Measurements from ENCODE around the gene RALGAPA1. TPM values are rescaled to one million over a fixed set of nuclear protein-coding genes. Genes with fewer than 3 reads are reported as not detected.

The RALGAPA1 gene
- total and polyA plus RNA-seq, 4 donors, result 4.6 to 38.7 (median 13.4) TPM

DNA sequence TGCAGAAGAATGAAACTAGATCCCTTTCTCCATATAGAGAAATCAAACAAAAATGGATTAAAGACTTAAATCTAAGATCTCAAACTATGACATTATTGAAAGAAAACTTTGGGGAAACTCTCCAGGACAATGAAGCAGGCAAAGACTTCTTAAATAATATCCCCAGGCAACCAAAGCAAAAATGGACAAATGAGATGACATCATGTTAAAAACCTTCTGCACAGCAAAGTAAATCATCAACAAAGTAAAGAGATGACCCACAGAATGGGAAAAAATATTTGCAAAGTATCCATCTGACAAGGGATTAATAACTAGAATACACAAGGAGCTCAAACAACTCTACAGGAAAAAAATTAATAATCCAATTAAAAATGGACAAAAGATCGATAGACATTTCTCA, 101.0 kb downstream of the RALGAPA1 start:
- H3K9ac ChIP-seq (ENCODE audit: low read depth in 1 of 2, low read length in 2 of 2), result no peak overlapping the region
- TF ChIP-seq SP1 (IDR thresholded peaks at IDR 0.05), result no peak
- TF ChIP-seq FOXA1 (IDR thresholded peaks at IDR 0.05), result no peak
- no peak for TF ChIP-seq JUND (IDR thresholded peaks at IDR 0.05)
- TF ChIP-seq, protein P1, sequence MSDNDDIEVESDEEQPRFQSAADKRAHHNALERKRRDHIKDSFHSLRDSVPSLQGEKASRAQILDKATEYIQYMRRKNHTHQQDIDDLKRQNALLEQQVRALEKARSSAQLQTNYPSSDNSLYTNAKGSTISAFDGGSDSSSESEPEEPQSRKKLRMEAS (IDR thresholded peaks at IDR 0.05), result no peak
- TF ChIP-seq, protein P2, sequence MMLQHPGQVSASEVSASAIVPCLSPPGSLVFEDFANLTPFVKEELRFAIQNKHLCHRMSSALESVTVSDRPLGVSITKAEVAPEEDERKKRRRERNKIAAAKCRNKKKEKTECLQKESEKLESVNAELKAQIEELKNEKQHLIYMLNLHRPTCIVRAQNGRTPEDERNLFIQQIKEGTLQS (IDR thresholded peaks at IDR 0.05), result no peak
- TF ChIP-seq YY1 (IDR thresholded peaks at IDR 0.05), result no peak
- no peak for TF ChIP-seq EGR1 (IDR thresholded peaks at IDR 0.05; ENCODE audit: low read depth in 2 of 2)
- no peak for TF ChIP-seq NR2F2 (IDR thresholded peaks at IDR 0.05)
- TF ChIP-seq, protein P3, sequence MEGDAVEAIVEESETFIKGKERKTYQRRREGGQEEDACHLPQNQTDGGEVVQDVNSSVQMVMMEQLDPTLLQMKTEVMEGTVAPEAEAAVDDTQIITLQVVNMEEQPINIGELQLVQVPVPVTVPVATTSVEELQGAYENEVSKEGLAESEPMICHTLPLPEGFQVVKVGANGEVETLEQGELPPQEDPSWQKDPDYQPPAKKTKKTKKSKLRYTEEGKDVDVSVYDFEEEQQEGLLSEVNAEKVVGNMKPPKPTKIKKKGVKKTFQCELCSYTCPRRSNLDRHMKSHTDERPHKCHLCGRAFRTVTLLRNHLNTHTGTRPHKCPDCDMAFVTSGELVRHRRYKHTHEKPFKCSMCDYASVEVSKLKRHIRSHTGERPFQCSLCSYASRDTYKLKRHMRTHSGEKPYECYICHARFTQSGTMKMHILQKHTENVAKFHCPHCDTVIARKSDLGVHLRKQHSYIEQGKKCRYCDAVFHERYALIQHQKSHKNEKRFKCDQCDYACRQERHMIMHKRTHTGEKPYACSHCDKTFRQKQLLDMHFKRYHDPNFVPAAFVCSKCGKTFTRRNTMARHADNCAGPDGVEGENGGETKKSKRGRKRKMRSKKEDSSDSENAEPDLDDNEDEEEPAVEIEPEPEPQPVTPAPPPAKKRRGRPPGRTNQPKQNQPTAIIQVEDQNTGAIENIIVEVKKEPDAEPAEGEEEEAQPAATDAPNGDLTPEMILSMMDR (IDR thresholded peaks at IDR 0.05; ENCODE audit: low read depth, low read length, missing input control), result no peak
- TF ChIP-seq HNF4A (conservative IDR thresholded peaks at IDR 0.05), result no peak
- TF ChIP-seq TAF1 (conservative IDR thresholded peaks at IDR 0.05), result no peak
- no peak for TF ChIP-seq FOXA2 (IDR thresholded peaks at IDR 0.05)
- TF ChIP-seq GABPA (IDR thresholded peaks at IDR 0.05 in 1 of 2, conservative IDR thresholded peaks at IDR 0.05 in 1 of 2), result no peak
- TF ChIP-seq RXRA (IDR thresholded peaks at IDR 0.05), result no peak
- TF ChIP-seq, protein P4, sequence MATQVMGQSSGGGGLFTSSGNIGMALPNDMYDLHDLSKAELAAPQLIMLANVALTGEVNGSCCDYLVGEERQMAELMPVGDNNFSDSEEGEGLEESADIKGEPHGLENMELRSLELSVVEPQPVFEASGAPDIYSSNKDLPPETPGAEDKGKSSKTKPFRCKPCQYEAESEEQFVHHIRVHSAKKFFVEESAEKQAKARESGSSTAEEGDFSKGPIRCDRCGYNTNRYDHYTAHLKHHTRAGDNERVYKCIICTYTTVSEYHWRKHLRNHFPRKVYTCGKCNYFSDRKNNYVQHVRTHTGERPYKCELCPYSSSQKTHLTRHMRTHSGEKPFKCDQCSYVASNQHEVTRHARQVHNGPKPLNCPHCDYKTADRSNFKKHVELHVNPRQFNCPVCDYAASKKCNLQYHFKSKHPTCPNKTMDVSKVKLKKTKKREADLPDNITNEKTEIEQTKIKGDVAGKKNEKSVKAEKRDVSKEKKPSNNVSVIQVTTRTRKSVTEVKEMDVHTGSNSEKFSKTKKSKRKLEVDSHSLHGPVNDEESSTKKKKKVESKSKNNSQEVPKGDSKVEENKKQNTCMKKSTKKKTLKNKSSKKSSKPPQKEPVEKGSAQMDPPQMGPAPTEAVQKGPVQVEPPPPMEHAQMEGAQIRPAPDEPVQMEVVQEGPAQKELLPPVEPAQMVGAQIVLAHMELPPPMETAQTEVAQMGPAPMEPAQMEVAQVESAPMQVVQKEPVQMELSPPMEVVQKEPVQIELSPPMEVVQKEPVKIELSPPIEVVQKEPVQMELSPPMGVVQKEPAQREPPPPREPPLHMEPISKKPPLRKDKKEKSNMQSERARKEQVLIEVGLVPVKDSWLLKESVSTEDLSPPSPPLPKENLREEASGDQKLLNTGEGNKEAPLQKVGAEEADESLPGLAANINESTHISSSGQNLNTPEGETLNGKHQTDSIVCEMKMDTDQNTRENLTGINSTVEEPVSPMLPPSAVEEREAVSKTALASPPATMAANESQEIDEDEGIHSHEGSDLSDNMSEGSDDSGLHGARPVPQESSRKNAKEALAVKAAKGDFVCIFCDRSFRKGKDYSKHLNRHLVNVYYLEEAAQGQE (IDR thresholded peaks at IDR 0.05), result no peak
- TF ChIP-seq, protein P5, sequence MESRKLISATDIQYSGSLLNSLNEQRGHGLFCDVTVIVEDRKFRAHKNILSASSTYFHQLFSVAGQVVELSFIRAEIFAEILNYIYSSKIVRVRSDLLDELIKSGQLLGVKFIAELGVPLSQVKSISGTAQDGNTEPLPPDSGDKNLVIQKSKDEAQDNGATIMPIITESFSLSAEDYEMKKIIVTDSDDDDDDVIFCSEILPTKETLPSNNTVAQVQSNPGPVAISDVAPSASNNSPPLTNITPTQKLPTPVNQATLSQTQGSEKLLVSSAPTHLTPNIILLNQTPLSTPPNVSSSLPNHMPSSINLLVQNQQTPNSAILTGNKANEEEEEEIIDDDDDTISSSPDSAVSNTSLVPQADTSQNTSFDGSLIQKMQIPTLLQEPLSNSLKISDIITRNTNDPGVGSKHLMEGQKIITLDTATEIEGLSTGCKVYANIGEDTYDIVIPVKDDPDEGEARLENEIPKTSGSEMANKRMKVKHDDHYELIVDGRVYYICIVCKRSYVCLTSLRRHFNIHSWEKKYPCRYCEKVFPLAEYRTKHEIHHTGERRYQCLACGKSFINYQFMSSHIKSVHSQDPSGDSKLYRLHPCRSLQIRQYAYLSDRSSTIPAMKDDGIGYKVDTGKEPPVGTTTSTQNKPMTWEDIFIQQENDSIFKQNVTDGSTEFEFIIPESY (IDR thresholded peaks at IDR 0.05), result no peak
- TF ChIP-seq HNF4G (IDR thresholded peaks at IDR 0.05), result no peak
- H3K4me3 ChIP-seq (ENCODE audit: low read depth in 1 of 3, low read length in 3 of 3), result no peak overlapping the region
- H3K27ac ChIP-seq (ENCODE audit: low read depth in 1 of 2, low read length in 2 of 2), result no peak overlapping the region
- DNase-seq (ENCODE audit: low spot score), result no peak
- H3K27me3 ChIP-seq (ENCODE audit: control insufficient read depth in 4 of 4, insufficient read depth in 4 of 4, low read length in 3 of 4), result no peaks in the 10 kb centered on the region
- peaks cover 1 to 17% (median 5%) of the 10 kb centered on the region in 4 donors for H3K36me3 ChIP-seq (ENCODE audit: control insufficient read depth in 4 of 4, insufficient read depth in 3 of 4, low read depth in 1 of 4, low read length in 3 of 4)
- H3K4me1 ChIP-seq (ENCODE audit: control insufficient read depth in 4 of 4, insufficient read depth in 4 of 4, low read length in 3 of 4), result no peaks in the 10 kb centered on the region
- H3K9me3 ChIP-seq (ENCODE audit: control insufficient read depth in 4 of 4, low read length in 3 of 4), result no peaks in the 10 kb centered on the region
- 95% methylated on average over 1 of the region's 1 CpG for WGBS
